ENCODE results near the gene MPZL2.
A peak's percentile ranks its signal among the peaks of the same experiment; 100 is the strongest.

MPZL2 gene

GRCh38 chr11:118219732-118220131, 44.4 kb downstream of the MPZL2 start:
- DNase-seq (ENCODE audit: low spot score) = no peak

- DNase-seq (ENCODE audit: low spot score) = no peak
Measured at GRCh38 chr11:118219244-118219643, 44.9 kb downstream of the MPZL2 start.

GRCh38 chr11:118217575-118217974, 46.5 kb downstream of the MPZL2 start:
- no peak for DNase-seq (ENCODE audit: low spot score)

- no peak for DNase-seq (ENCODE audit: low spot score)
Measured at GRCh38 chr11:118216621-118217481, 47.2 kb downstream of the MPZL2 start.

- no peak for DNase-seq (ENCODE audit: low spot score)
Measured at GRCh38 chr11:118215765-118216164, 48.3 kb downstream of the MPZL2 start.

- no peak for DNase-seq (ENCODE audit: low spot score)
Measured at GRCh38 chr11:118215262-118215661, 48.8 kb downstream of the MPZL2 start.

- no peak for DNase-seq (ENCODE audit: low spot score)
Measured at GRCh38 chr11:118214210-118214914, 49.7 kb downstream of the MPZL2 start.

GRCh38 chr11:118213781-118214180, 50.3 kb downstream of the MPZL2 start:
- no peak for DNase-seq (ENCODE audit: low spot score)

GRCh38 chr11:118213201-118213600, 50.9 kb downstream of the MPZL2 start:
- no peak for DNase-seq (ENCODE audit: low spot score)

- no peak for DNase-seq (ENCODE audit: low spot score)
Measured at GRCh38 chr11:118212781-118213191, 51.3 kb downstream of the MPZL2 start.

GRCh38 chr11:118212131-118212725, 51.9 kb downstream of the MPZL2 start:
- peak; percentile 66 for DNase-seq (ENCODE audit: low spot score)

- no peak for DNase-seq (ENCODE audit: low spot score)
Measured at GRCh38 chr11:118211006-118211405, 53.1 kb downstream of the MPZL2 start.

GRCh38 chr11:118210323-118210722, 53.8 kb downstream of the MPZL2 start:
- no peak for DNase-seq (ENCODE audit: low spot score)

GRCh38 chr11:118209033-118209432, 55.1 kb downstream of the MPZL2 start:
- no peak for DNase-seq (ENCODE audit: low spot score)

- no peak for DNase-seq (ENCODE audit: low spot score)
Measured at GRCh38 chr11:118207079-118207478, 57.0 kb downstream of the MPZL2 start.

- DNase-seq (ENCODE audit: low spot score) = no peak
Measured at GRCh38 chr11:118206391-118207031, 57.6 kb downstream of the MPZL2 start.

GRCh38 chr11:118205606-118206378, 58.3 kb downstream of the MPZL2 start:
- DNase-seq (ENCODE audit: low spot score) = no peak
